SU-DHL-6 (cell line): Measurements from ENCODE around the gene ITSN1.

Source experiments
- H2AFZ ChIP-seq: fragments of 200-600 bp; sonication (generic); 2 replicates; pipeline ENCODE4 v1.6.1; 2014; ENCODE audit warnings: low read depth, mild to moderate bottlenecking, moderate library complexity, mixed read lengths, antibody characterized with exemption, low read length; ENCODE audit not compliant: severe bottlenecking
- H3F3A ChIP-seq: fragments of 200-600 bp; shearing (Covaris generic); 2 replicates; pipeline ENCODE4 v1.6.0; 2016; ENCODE audit warnings: antibody characterized with exemption, mild to moderate bottlenecking; ENCODE audit not compliant: insufficient read depth
- H3K27ac ChIP-seq: fragments of 200-600 bp; sonication (generic); 2 replicates; pipeline ENCODE4 v1.5.1; 2016; ENCODE audit warnings: low read depth, mild to moderate bottlenecking, low read length, moderate library complexity, mixed read lengths
- H3K27me3 ChIP-seq: fragments of 200-600 bp; sonication (generic), shearing (Covaris generic); 2 replicates; pipeline ENCODE4 v1.6.0; 2014; ENCODE audit warnings: mild to moderate bottlenecking, low read length
- H3K36me3 ChIP-seq: fragments of 200-600 bp; sonication (generic); 2 replicates; pipeline ENCODE4 v1.6.1; 2014; ENCODE audit warnings: mild to moderate bottlenecking, low read length, mixed read lengths
- H3K4me2 ChIP-seq: fragments of 300-600, 200-600 bp; shearing (Covaris generic), sonication (generic); 2 replicates; pipeline ENCODE4 v1.6.0; 2014; ENCODE audit warnings: low read length, low read depth, mild to moderate bottlenecking; ENCODE audit not compliant: poor library complexity, severe bottlenecking
- H3K4me3 ChIP-seq: fragments of 200-600 bp; sonication (generic); 2 replicates; pipeline ENCODE4 v1.5.1; 2014; ENCODE audit warnings: antibody characterized with exemption, low read length, mild to moderate bottlenecking, mixed read lengths; ENCODE audit not compliant: insufficient read depth, poor library complexity, severe bottlenecking
- H3K79me2 ChIP-seq: fragments of 200-600 bp; sonication (generic); 2 replicates; pipeline ENCODE4 v1.6.1; 2014; ENCODE audit warnings: mild to moderate bottlenecking, low read length, moderate library complexity; ENCODE audit not compliant: insufficient read depth
- H3K9ac ChIP-seq: fragments of 200-600 bp; sonication (generic); 2 replicates; pipeline ENCODE4 v1.7.0; 2014; ENCODE audit warnings: mild to moderate bottlenecking, low read length
- H3K9me2 ChIP-seq: fragments of 200-600 bp; sonication (generic); replicated peaks from 2 replicates; pipeline ENCODE4 v1.6.1; 2014; ENCODE audit warnings: low read length; ENCODE audit not compliant: insufficient read depth
- H3K9me3 ChIP-seq: fragments of 200-600 bp; sonication (generic); 2 replicates; pipeline ENCODE4 v1.6.1; 2014; ENCODE audit warnings: low read length, mixed read lengths; ENCODE audit not compliant: insufficient read depth
- H4K20me1 ChIP-seq: fragments of 200-600 bp; sonication (generic); 2 replicates; pipeline ENCODE4 v1.6.1; 2014; ENCODE audit warnings: low read depth, mild to moderate bottlenecking, antibody characterized with exemption, low read length, moderate library complexity, mixed read lengths
- EZH2phosphoT487 ChIP-seq: fragments of 200-600 bp; sonication (generic), shearing (Covaris generic); conservative IDR thresholded peaks from 2 replicates; pipeline ENCODE4 v1.6.1; 2018; ENCODE audit warnings: mild to moderate bottlenecking, antibody characterized with exemption, low read length, moderate library complexity, mixed read lengths
- TF ChIP-seq, protein P1 (sequence below): fragments of 200-600 bp; sonication (generic); IDR thresholded peaks from one replicate; pipeline ENCODE4 v1.5.1; 2017; ENCODE audit warnings: antibody characterized with exemption, mild to moderate bottlenecking, low read length, moderate library complexity; ENCODE audit not compliant: insufficient read depth, poor library complexity, severe bottlenecking

ITSN1 gene

DNA sequence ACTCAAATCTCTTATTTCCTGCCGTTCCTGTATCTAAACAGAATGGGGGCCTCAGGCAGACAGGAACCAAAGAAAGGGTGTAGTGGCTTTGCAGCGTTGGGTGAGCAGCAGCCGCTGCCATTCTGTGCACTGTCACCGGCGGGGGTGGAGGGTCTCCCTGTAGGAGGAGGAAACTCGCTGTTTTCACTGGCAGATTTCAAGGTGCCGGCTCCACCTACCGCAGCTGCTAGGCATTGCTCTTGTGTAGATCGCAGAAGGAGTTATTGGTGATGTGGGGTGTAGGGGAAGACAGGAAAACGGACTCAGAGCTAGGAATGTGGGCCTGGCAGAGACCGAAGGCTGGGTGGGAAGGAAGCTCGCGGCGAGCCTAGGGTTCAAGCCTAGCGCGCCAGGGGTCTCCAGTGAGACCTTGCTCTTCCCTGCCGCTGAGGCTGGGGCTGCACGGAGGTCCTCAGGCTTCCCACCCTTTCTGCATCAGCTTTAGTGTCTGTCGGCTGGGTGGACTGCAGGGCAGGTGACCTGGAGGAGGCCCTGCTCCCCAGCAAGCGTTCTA, 252.5 kb downstream of the ITSN1 start:
- Histone ChIP-seq H3K9me2 (no peaks in the 10 kb centered on the region), H3K27me3 (no peaks in the 10 kb centered on the region), H2AFZ (no peak overlapping the region), H3K27ac (no peak overlapping the region), H3K36me3 (no peaks in the 10 kb centered on the region), H3K9ac (no peak overlapping the region), H4K20me1 (no peaks in the 10 kb centered on the region), H3K4me3 (no peak overlapping the region), H3F3A (no peaks in the 10 kb centered on the region), H3K79me2 (no peaks in the 10 kb centered on the region), H3K9me3 (no peaks in the 10 kb centered on the region), H3K4me2 (peak overlapping the region; percentile 26)
- TF ChIP-seq EZH2phosphoT487 = no peak
- TF ChIP-seq, protein P1, sequence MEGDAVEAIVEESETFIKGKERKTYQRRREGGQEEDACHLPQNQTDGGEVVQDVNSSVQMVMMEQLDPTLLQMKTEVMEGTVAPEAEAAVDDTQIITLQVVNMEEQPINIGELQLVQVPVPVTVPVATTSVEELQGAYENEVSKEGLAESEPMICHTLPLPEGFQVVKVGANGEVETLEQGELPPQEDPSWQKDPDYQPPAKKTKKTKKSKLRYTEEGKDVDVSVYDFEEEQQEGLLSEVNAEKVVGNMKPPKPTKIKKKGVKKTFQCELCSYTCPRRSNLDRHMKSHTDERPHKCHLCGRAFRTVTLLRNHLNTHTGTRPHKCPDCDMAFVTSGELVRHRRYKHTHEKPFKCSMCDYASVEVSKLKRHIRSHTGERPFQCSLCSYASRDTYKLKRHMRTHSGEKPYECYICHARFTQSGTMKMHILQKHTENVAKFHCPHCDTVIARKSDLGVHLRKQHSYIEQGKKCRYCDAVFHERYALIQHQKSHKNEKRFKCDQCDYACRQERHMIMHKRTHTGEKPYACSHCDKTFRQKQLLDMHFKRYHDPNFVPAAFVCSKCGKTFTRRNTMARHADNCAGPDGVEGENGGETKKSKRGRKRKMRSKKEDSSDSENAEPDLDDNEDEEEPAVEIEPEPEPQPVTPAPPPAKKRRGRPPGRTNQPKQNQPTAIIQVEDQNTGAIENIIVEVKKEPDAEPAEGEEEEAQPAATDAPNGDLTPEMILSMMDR = peak; percentile 26

DNA sequence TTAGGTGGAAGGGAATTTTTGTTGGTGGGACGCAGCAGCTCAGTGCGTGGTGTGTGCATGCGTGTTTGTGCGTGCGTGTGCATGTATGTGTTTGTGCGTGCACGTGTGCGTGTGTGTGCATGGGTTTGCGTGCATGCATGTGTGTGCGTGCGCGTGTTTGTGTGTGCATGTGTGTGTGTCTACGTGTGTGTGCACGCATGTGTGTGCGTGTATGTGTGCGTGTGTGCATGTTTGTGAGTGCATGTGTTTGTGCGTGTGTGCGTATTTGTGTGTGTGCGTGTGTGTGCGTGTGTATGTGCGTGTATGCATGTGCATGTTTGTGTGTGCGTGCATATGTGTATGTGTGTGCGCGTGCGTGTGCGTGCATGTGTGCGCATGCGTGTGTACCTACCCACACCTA, 253.1 kb downstream of the ITSN1 start:
- H3K27ac ChIP-seq = no peak overlapping the region
- H3K4me3 ChIP-seq = no peak overlapping the region
- no peaks in the 10 kb centered on the region for H3K9me2 ChIP-seq
- no peaks in the 10 kb centered on the region; the same call in 1 of the 2 replicates for H3F3A ChIP-seq
- TF ChIP-seq, protein P1 = no peak
- no peak for TF ChIP-seq EZH2phosphoT487
- no peaks in the 10 kb centered on the region for H3K36me3 ChIP-seq
- no peak overlapping the region for H3K4me2 ChIP-seq
- H4K20me1 ChIP-seq = no peaks in the 10 kb centered on the region
- no peaks in the 10 kb centered on the region for H3K9me3 ChIP-seq
- no peaks in the 10 kb centered on the region for H3K79me2 ChIP-seq
- H3K9ac ChIP-seq = no peak overlapping the region
- no peak overlapping the region for H2AFZ ChIP-seq
- no peaks in the 10 kb centered on the region for H3K27me3 ChIP-seq

DNA sequence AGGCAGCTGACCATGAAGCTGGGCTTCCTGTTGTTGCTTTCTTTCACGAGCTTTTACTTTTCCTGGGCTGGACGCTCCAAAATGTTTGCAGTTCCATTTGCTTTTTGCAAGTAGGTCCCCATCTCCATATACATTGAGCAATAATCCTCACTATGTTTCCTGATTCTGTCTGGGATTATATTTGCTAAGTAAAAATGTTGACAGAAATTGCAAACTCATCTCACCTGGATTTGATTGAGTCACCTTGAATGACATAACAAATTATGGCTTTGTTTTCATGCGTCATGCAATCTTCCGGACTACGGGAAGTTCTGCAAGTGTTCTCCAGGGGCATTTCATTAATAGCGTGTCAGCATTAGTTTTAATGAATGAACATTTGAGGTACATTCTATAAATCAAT, 254.4 kb downstream of the ITSN1 start:
- Histone ChIP-seq H3K27me3 (no peaks in the 10 kb centered on the region), H3K4me2 (no peak overlapping the region), H3K36me3 (0 out of 2 replicates have a peak, but pooled peaks cover 2% of the 10 kb centered on the region), H4K20me1 (no peaks in the 10 kb centered on the region), H3F3A (no peaks in the 10 kb centered on the region; the same call in 1 of the 2 replicates), H3K9me3 (no peaks in the 10 kb centered on the region), H3K9ac (no peak overlapping the region), H2AFZ (no peak overlapping the region), H3K79me2 (no peaks in the 10 kb centered on the region), H3K4me3 (no peak overlapping the region), H3K27ac (no peak overlapping the region), H3K9me2 (no peaks in the 10 kb centered on the region)
- no peak for TF ChIP-seq EZH2phosphoT487
- TF ChIP-seq, protein P1 = no peak
